Lung (tissue), 12 donors: ENCODE measurements around the gene FAM120B. TPM values are rescaled to one million over a fixed set of nuclear protein-coding genes. Genes with fewer than 3 reads are reported as not detected.

Experiments used
- ATAC-seq: fragments of 200-7000 bp; cut with Tn5 transposase; one replicate; pipeline ENCODE4 v1.9.1; 2020; ENCODE audit warnings: moderate number of reproducible peaks; ENCODE audit not compliant: insufficient read depth, low FRiP score
- DNase-seq, 3 donors: peaks; one replicate each; pipeline ENCODE4 v3.0.0-alpha.2; 2013 to 2017
- H3K27ac ChIP-seq, 2 donors: one replicate each; pipeline ENCODE4 v1.5.1; 2013; ENCODE audit warnings: mild to moderate bottlenecking in 2 of 2, moderate library complexity in 2 of 2, control low read depth in 1 of 2, inconsistent platforms in 1 of 2, low read depth in 1 of 2, low read length in 1 of 2
- H3K27me3 ChIP-seq, 3 donors: one replicate each; pipeline ENCODE4 v1.5.1; 2013; ENCODE audit warnings: low read length in 2 of 3; ENCODE audit not compliant: control insufficient read depth in 3 of 3, insufficient read depth in 3 of 3
- H3K36me3 ChIP-seq, 4 donors: one replicate each; pipeline ENCODE4 v1.5.1; 2013; ENCODE audit warnings: low read length in 4 of 4, mild to moderate bottlenecking in 1 of 4, moderate library complexity in 1 of 4; ENCODE audit not compliant: control insufficient read depth in 4 of 4, insufficient read depth in 4 of 4
- H3K4me1 ChIP-seq, 5 donors: one replicate each; pipeline ENCODE4 v1.5.1; 2013; ENCODE audit warnings: low read length in 5 of 5, mild to moderate bottlenecking in 2 of 5, moderate library complexity in 1 of 5; ENCODE audit not compliant: control insufficient read depth in 5 of 5, insufficient read depth in 5 of 5
- H3K4me3 ChIP-seq: one replicate; pipeline ENCODE4 v1.5.1; 2013; ENCODE audit warnings: mild to moderate bottlenecking, control low read depth, moderate library complexity
- H3K9ac ChIP-seq, 2 donors: one replicate each; pipeline ENCODE4 v1.5.1; 2013; ENCODE audit warnings: low read length in 2 of 2, control low read depth in 1 of 2; ENCODE audit not compliant: insufficient read depth in 1 of 2
- H3K9me3 ChIP-seq, 4 donors: one replicate each; pipeline ENCODE4 v1.5.1; 2013; ENCODE audit warnings: low read length in 3 of 4, mild to moderate bottlenecking in 1 of 4, moderate library complexity in 1 of 4; ENCODE audit not compliant: control insufficient read depth in 4 of 4, insufficient read depth in 3 of 4
- WGBS, 2 donors: extraction: QIAGEN DNeasy Blood & Tissue Kit; methylation state at CpG; one replicate each; pipeline ENCODE4 v1.1.7; 2013; 5-methylcytosine and 5-hydroxymethylcytosine counted together
- polyA plus RNA-seq, 2 donors: library from polyadenylated mRNA; stranded (reverse); fragments of 200-250 nt; gene quantifications; one replicate each; pipeline ENCODE4 v1.2.1, GENCODE V29; 2013
- total RNA-seq, 2 donors: library from RNA; depleted of rRNA in 1 of 2; stranded (reverse); fragments of >200 nt in 1 of 2; gene quantifications; one replicate each; pipeline ENCODE4 v1.2.1, GENCODE V29; 2014 to 2021
- TF ChIP-seq, protein P1 (sequence below): IDR thresholded peaks from 2 replicates; pipeline ENCODE4 v1.5.1; 2012; ENCODE audit warnings: mild to moderate bottlenecking; ENCODE audit errors: control extremely low read depth, extremely low read depth
- donor health status: control.
- donor health status: control.
- donor health status: Bipolar disorder and iron deficiency.
- donor health status: healthy.
- donor health status: DM: yes; HTN: yes; CAD: no.

Gene FAM120B
- total and polyA plus RNA-seq, 4 donors, result 8.5 to 35.6 (median 20.7) TPM

DNA sequence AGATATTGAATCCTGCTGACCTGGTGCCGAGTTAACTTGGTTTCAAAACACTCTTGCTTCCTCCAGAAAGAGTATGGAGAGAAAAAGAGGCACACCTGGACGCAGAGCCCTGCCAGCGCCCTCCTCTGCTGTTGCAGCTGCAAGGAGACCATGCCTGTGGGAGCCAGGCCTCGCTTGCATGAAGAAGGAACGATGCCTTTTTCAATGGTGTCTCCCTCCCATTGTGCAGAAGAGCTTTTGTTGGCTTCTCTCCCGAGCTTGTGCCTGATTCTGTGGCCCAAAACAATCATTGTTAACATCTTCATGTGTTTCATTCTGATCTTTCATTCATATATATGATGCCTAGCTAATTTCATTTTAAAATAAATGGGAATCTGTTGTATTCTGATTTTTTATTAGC lies 98.1 kb downstream of the FAM120B start:
- DNase-seq (no peak), ATAC-seq (no peak)
- H3K9ac ChIP-seq, result no peak overlapping the region
- no peaks in the 10 kb centered on the region for H3K4me1 ChIP-seq
- H3K27me3 ChIP-seq, result no peaks in the 10 kb centered on the region
- H3K9me3 ChIP-seq, result peaks cover 0 to 3% (median 0%) of the 10 kb centered on the region in 4 donors
- H3K27ac ChIP-seq, result no peak overlapping the region
- WGBS, 2 donors, result 90 to 95% methylated on average over 6 of the region's 6 CpGs
- peaks cover 12 to 40% (median 23%) of the 10 kb centered on the region in 4 donors for H3K36me3 ChIP-seq
- H3K4me3 ChIP-seq, result no peak overlapping the region
- TF ChIP-seq, protein P1, sequence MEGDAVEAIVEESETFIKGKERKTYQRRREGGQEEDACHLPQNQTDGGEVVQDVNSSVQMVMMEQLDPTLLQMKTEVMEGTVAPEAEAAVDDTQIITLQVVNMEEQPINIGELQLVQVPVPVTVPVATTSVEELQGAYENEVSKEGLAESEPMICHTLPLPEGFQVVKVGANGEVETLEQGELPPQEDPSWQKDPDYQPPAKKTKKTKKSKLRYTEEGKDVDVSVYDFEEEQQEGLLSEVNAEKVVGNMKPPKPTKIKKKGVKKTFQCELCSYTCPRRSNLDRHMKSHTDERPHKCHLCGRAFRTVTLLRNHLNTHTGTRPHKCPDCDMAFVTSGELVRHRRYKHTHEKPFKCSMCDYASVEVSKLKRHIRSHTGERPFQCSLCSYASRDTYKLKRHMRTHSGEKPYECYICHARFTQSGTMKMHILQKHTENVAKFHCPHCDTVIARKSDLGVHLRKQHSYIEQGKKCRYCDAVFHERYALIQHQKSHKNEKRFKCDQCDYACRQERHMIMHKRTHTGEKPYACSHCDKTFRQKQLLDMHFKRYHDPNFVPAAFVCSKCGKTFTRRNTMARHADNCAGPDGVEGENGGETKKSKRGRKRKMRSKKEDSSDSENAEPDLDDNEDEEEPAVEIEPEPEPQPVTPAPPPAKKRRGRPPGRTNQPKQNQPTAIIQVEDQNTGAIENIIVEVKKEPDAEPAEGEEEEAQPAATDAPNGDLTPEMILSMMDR, result no peak

GRCh38 chr6:170405311-170405975 lies 98.9 kb downstream of the FAM120B start:
- H3K4me1 ChIP-seq, result no peaks in the 10 kb centered on the region
- H3K4me3 ChIP-seq, result no peak overlapping the region
- peaks cover 0 to 3% (median 0%) of the 10 kb centered on the region in 4 donors for H3K9me3 ChIP-seq
- H3K36me3 ChIP-seq, result peaks cover 9 to 39% (median 23%) of the 10 kb centered on the region in 4 donors
- no peak overlapping the region for H3K9ac ChIP-seq
- TF ChIP-seq, protein P1, result no peak
- ATAC-seq (no peak), DNase-seq (no peak)
- WGBS, 2 donors, result 77 to 83% methylated on average over 8 of the region's 8 CpGs
- H3K27me3 ChIP-seq, result no peaks in the 10 kb centered on the region
- H3K27ac ChIP-seq, result no peak overlapping the region

DNA sequence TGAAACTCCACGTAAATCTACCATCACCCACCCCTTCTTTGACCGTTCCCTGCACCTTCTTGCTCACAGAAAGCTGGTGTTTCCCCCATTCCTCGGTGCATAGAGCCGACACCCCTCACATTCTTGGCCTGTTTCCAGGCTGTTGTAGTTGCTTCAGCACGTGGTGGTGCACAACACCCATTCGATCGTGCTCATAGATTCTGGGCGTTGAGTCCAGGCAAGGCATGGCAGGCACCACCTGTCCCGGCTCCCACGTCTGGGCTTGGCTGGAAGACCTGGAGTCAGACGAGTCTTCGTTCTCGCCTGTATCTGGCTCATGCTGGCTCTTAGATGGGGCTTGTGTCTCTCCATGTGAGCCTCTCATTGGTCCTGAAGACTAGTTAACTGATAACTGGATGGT lies 100.6 kb downstream of the FAM120B start:
- no peak for DNase-seq
- Histone ChIP-seq H3K9me3 (peaks cover 0 to 3% (median 0%) of the 10 kb centered on the region in 4 donors), H3K4me1 (no peaks in the 10 kb centered on the region), H3K9ac (no peak overlapping the region), H3K4me3 (no peak overlapping the region), H3K27ac (no peak overlapping the region), H3K27me3 (no peaks in the 10 kb centered on the region), H3K36me3 (peaks cover 6 to 29% (median 20%) of the 10 kb centered on the region in 4 donors)
- WGBS, 2 donors, result 88 to 93% methylated on average over 13 of the region's 13 CpGs
- TF ChIP-seq, protein P1, result no peak
- no peak for ATAC-seq
